Measurements from ENCODE around the gene MAST3. TPM values are rescaled to one million over a fixed set of nuclear protein-coding genes. Genes with fewer than 3 reads are reported as not detected.

Gene MAST3
- polyA plus RNA-seq, 3 donors, result 6.8 to 34.0 (median 12.4) TPM

DNA sequence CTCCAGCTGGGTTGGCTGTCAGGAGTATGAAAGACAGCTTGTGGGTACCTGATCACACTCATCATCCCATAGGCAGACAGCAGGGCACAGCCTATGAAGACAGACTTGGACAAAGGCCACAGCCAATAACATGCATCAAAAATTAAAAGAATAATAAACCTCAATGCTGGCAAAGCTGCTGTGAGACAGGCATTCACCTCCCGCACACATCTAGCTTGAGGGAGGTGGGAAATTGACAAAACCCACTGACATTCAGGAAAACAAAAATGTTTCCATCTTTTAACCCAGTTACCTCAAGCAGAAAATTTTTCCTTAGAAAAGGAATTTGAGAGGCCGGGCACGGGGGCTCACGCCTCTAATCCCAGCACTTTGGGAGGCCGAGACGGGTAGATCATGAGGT is 25.2 kb upstream of the MAST3 start:
- Histone ChIP-seq H2AFZ (ENCODE audit: insufficient read depth, low read depth, low read length, poor library complexity, severe bottlenecking) (no peak overlapping the region), H3K4me2 (replicated peaks; ENCODE audit: extremely low read depth, low read length, poor library complexity, severe bottlenecking) (no peak overlapping the region), H3K9ac (ENCODE audit: insufficient read depth, low read length, poor library complexity, severe bottlenecking) (no peak overlapping the region), H3K79me2 (ENCODE audit: insufficient read depth, low read length) (no peaks in the 10 kb centered on the region), H3K9me3 (replicated peaks in 1 of 2; ENCODE audit: control insufficient read depth in 1 of 2, insufficient read depth in 1 of 2, low read length in 2 of 2) (no peaks in the 10 kb centered on the region), H3K27me3 (ENCODE audit: control insufficient read depth in 2 of 2, insufficient read depth in 2 of 2, low read length in 2 of 2) (no peaks in the 10 kb centered on the region), H3K27ac (ENCODE audit: low read depth in 1 of 2, low read length in 2 of 2) (no peak overlapping the region), H4K20me1 (ENCODE audit: insufficient read depth, low read length) (no peaks in the 10 kb centered on the region), H3K36me3 (replicated peaks in 1 of 2; ENCODE audit: control insufficient read depth in 1 of 2, insufficient read depth in 2 of 2, low read length in 2 of 2) (peaks cover 5 to 23% of the 10 kb centered on the region in 2 donors), H3K4me3 (replicated peaks in 1 of 3; ENCODE audit: low read depth in 2 of 3, low read length in 3 of 3) (no peak overlapping the region), H3K4me1 (ENCODE audit: control insufficient read depth in 1 of 2, insufficient read depth in 2 of 2, low read length in 2 of 2) (no peaks in the 10 kb centered on the region)
- WGBS (ENCODE audit: insufficient coverage), result no CpG with 5 or more reads among the region's 6 CpGs
- peaks cover 0 to 6% (median 3%) of the 10 kb centered on the region in 3 donors for H3K27me3 Mint-ChIP-seq (ENCODE audit: low read depth in 3 of 3)
- no peak overlapping the region for H3K27ac Mint-ChIP-seq
- intact Hi-C loops (cut with micrococcal nuclease), result no loop called here
- DNase-seq, result no peak
- H3K4me3 Mint-ChIP-seq, result no peak overlapping the region
- H3K9me3 Mint-ChIP-seq, result peaks cover 0 to 2% (median 0%) of the 10 kb centered on the region in 7 donors
- H3K36me3 Mint-ChIP-seq, result peaks cover 37 to 47% of the 10 kb centered on the region in 2 donors
- H3K4me1 Mint-ChIP-seq, result no peaks in the 10 kb centered on the region
- TF ChIP-seq, protein P1, sequence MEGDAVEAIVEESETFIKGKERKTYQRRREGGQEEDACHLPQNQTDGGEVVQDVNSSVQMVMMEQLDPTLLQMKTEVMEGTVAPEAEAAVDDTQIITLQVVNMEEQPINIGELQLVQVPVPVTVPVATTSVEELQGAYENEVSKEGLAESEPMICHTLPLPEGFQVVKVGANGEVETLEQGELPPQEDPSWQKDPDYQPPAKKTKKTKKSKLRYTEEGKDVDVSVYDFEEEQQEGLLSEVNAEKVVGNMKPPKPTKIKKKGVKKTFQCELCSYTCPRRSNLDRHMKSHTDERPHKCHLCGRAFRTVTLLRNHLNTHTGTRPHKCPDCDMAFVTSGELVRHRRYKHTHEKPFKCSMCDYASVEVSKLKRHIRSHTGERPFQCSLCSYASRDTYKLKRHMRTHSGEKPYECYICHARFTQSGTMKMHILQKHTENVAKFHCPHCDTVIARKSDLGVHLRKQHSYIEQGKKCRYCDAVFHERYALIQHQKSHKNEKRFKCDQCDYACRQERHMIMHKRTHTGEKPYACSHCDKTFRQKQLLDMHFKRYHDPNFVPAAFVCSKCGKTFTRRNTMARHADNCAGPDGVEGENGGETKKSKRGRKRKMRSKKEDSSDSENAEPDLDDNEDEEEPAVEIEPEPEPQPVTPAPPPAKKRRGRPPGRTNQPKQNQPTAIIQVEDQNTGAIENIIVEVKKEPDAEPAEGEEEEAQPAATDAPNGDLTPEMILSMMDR (IDR thresholded peaks at IDR 0.05), result no peak

DNA sequence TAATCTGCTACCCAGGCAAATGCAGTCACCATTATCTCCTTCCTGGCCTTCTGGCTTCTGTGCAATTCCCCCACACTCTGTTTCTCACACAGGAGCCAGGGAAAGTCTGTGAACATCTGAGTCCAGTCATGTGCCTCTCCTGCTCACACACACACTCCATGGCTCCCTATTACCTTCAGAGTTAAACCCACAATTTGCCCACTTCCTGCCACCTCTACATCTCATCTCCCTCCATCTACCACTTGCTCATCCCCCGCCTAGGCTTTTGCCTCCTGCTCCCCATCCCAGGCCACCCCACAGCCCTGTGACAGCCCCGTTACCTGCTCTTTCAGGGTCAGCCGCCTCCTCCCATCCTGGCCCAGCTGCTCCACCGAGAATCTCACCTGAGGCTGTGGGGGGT is 24.4 kb upstream of the MAST3 start:
- no peak overlapping the region for H3K4me3 Mint-ChIP-seq
- intact Hi-C loops (cut with micrococcal nuclease), result no loop called here
- H3K79me2 ChIP-seq (ENCODE audit: insufficient read depth, low read length), result no peaks in the 10 kb centered on the region
- H3K4me1 ChIP-seq (ENCODE audit: control insufficient read depth in 1 of 2, insufficient read depth in 2 of 2, low read length in 2 of 2), result no peaks in the 10 kb centered on the region
- TF ChIP-seq, protein P1 (IDR thresholded peaks at IDR 0.05), result no peak
- H3K36me3 Mint-ChIP-seq, result peaks cover 37 to 50% of the 10 kb centered on the region in 2 donors
- peaks cover 0 to 2% (median 0%) of the 10 kb centered on the region in 7 donors for H3K9me3 Mint-ChIP-seq
- no peak overlapping the region for H3K4me2 ChIP-seq (replicated peaks; ENCODE audit: extremely low read depth, low read length, poor library complexity, severe bottlenecking)
- H3K27ac Mint-ChIP-seq, result no peak overlapping the region
- H3K27me3 Mint-ChIP-seq (ENCODE audit: low read depth in 3 of 3), result peaks cover 0 to 6% (median 3%) of the 10 kb centered on the region in 3 donors
- 80% methylated on average over 1 of the region's 4 CpGs for WGBS (ENCODE audit: insufficient coverage)
- no peaks in the 10 kb centered on the region for H3K9me3 ChIP-seq (replicated peaks in 1 of 2; ENCODE audit: control insufficient read depth in 1 of 2, insufficient read depth in 1 of 2, low read length in 2 of 2)
- no peak overlapping the region for H3K9ac ChIP-seq (ENCODE audit: insufficient read depth, low read length, poor library complexity, severe bottlenecking)
- H3K36me3 ChIP-seq (replicated peaks in 1 of 2; ENCODE audit: control insufficient read depth in 1 of 2, insufficient read depth in 2 of 2, low read length in 2 of 2), result peaks cover 5 to 23% of the 10 kb centered on the region in 2 donors
- DNase-seq, result no peak
- H4K20me1 ChIP-seq (ENCODE audit: insufficient read depth, low read length), result no peaks in the 10 kb centered on the region
- H3K4me3 ChIP-seq (replicated peaks in 1 of 3; ENCODE audit: low read depth in 2 of 3, low read length in 3 of 3), result no peak overlapping the region
- no peaks in the 10 kb centered on the region for H3K4me1 Mint-ChIP-seq
- H3K27ac ChIP-seq (ENCODE audit: low read depth in 1 of 2, low read length in 2 of 2), result no peak overlapping the region
- H2AFZ ChIP-seq (ENCODE audit: insufficient read depth, low read depth, low read length, poor library complexity, severe bottlenecking), result no peak overlapping the region
- H3K27me3 ChIP-seq (ENCODE audit: control insufficient read depth in 2 of 2, insufficient read depth in 2 of 2, low read length in 2 of 2), result no peaks in the 10 kb centered on the region

Measured in CD14-positive monocyte (primary cell).